GM23338 (cell line): ENCODE measurements around the gene SLC2A5. TPM values are rescaled to one million over a fixed set of nuclear protein-coding genes. Genes with fewer than 3 reads are reported as not detected.

Experiments
- ATAC-seq: fragments of 200-7000 bp; cut with Tn5 transposase; 3 replicates; pipeline ENCODE4 v1.9.1; 2020
- DNase-seq: peaks from one replicate; pipeline ENCODE4 v3.0.0-alpha.2; 2015; ENCODE audit warnings: low spot score
- H2AFZ ChIP-seq: fragments of 200-600 bp; sonication (generic); 2 replicates; pipeline ENCODE4 v1.8.0; 2016; ENCODE audit warnings: antibody characterized with exemption, mild to moderate bottlenecking, moderate library complexity
- H3F3A ChIP-seq: fragments of 200-600 bp; sonication (generic); replicated peaks from 2 replicates; pipeline ENCODE4 v1.8.0; 2017; ENCODE audit warnings: antibody characterized with exemption, mixed run types, low read depth
- H3K27ac ChIP-seq: fragments of 200-600 bp; sonication (generic); 2 replicates; pipeline ENCODE4 v1.6.1; 2016; ENCODE audit warnings: low read depth
- H3K27me3 ChIP-seq: fragments of 200-600 bp; sonication (generic); 2 replicates; pipeline ENCODE4 v1.8.0; 2016; ENCODE audit warnings: mild to moderate bottlenecking, mixed run types, moderate library complexity; ENCODE audit not compliant: insufficient read depth
- H3K36me3 ChIP-seq: fragments of 200-600 bp; sonication (generic); 2 replicates; pipeline ENCODE4 v1.8.0; 2016; ENCODE audit warnings: mild to moderate bottlenecking; ENCODE audit not compliant: insufficient read depth
- H3K4me1 ChIP-seq: fragments of 200-600 bp; sonication (generic); 2 replicates; pipeline ENCODE4 v1.8.0; 2016; ENCODE audit warnings: mild to moderate bottlenecking, moderate library complexity; ENCODE audit not compliant: insufficient read depth
- H3K4me2 ChIP-seq: fragments of 200-600 bp; sonication (generic); 2 replicates; pipeline ENCODE4 v1.7.1; 2017; ENCODE audit warnings: mixed run types
- H3K4me3 ChIP-seq: fragments of 200-600 bp; sonication (generic); 2 replicates; pipeline ENCODE4 v1.6.1; 2016; ENCODE audit warnings: mixed run types
- H3K79me2 ChIP-seq: fragments of 200-600 bp; sonication (generic); replicated peaks from 2 replicates; pipeline ENCODE4 v1.8.0; 2017; ENCODE audit warnings: mild to moderate bottlenecking; ENCODE audit not compliant: insufficient read depth
- H3K9me2 ChIP-seq: fragments of 200-600 bp; sonication (generic); 2 replicates; pipeline ENCODE4 v1.8.0; 2017; ENCODE audit not compliant: insufficient read depth
- H4K20me1 ChIP-seq: fragments of 200-600 bp; sonication (generic); replicated peaks from 2 replicates; pipeline ENCODE4 v1.8.0; 2017; ENCODE audit warnings: mild to moderate bottlenecking; ENCODE audit not compliant: insufficient read depth
- H3K27ac Mint-ChIP-seq: 2 replicates; pipeline ENCODE4 v1.8.0; 2020; ENCODE audit warnings: inconsistent platforms, mild to moderate bottlenecking, moderate library complexity, mixed read lengths
- H3K27me3 Mint-ChIP-seq: 3 replicates; pipeline ENCODE4 v1.8.0; 2022; ENCODE audit warnings: low read depth, mild to moderate bottlenecking, moderate library complexity, mixed read lengths, inconsistent platforms; ENCODE audit not compliant: insufficient read depth, poor library complexity
- H3K36me3 Mint-ChIP-seq: 3 replicates; pipeline ENCODE4 v1.8.0; 2021; ENCODE audit warnings: low read depth, mild to moderate bottlenecking, inconsistent platforms, moderate library complexity, mixed read lengths
- H3K4me1 Mint-ChIP-seq: 3 replicates; pipeline ENCODE4 v1.8.0; 2020; ENCODE audit warnings: mild to moderate bottlenecking, inconsistent platforms, mixed read lengths
- H3K4me3 Mint-ChIP-seq: 3 replicates; pipeline ENCODE4 v1.8.0; 2021; ENCODE audit warnings: moderate library complexity, mild to moderate bottlenecking, inconsistent platforms, mixed read lengths
- H3K9me3 Mint-ChIP-seq: 3 replicates; pipeline ENCODE4 v1.8.0; 2020; ENCODE audit warnings: moderate library complexity, mild to moderate bottlenecking, inconsistent platforms, mixed read lengths
- CREB1 ChIP-seq: fragments of 250-450 bp; sonication (Bioruptor Pico); IDR thresholded peaks from 2 replicates; pipeline ENCODE4 v1.5.0; 2020; ENCODE audit warnings: low read depth, mild to moderate bottlenecking, moderate library complexity
- CTCF ChIP-seq, 2 experiments: fragments of 200-600 bp in 1 of 2; sonication (generic) in 1 of 2; conservative IDR thresholded peaks; 2 replicates each; pipeline versions ENCODE4 v1.5.1 to v1.6.1; 2016 to 2017; ENCODE audit warnings: antibody characterized with exemption in 2 of 2, low read depth in 2 of 2, mild to moderate bottlenecking in 2 of 2, moderate library complexity in 1 of 2
- EZH2 ChIP-seq: fragments of 200-600 bp; sonication (generic); IDR thresholded peaks from one replicate; pipeline ENCODE4 v1.8.0; 2017; ENCODE audit warnings: antibody characterized with exemption, mild to moderate bottlenecking, low read depth; ENCODE audit not compliant: unreplicated experiment
- EZH2phosphoT487 ChIP-seq: fragments of 200-600 bp; sonication (generic); IDR thresholded peaks from one replicate; pipeline ENCODE4 v1.8.1; 2018; ENCODE audit warnings: antibody characterized with exemption; ENCODE audit not compliant: unreplicated experiment
- JUNB ChIP-seq: IDR thresholded peaks from one replicate; pipeline ENCODE4 v1.6.1; 2016; ENCODE audit warnings: antibody characterized with exemption; ENCODE audit not compliant: unreplicated experiment
- NANOG ChIP-seq: IDR thresholded peaks from 2 replicates; pipeline ENCODE4 v1.6.1; 2016; ENCODE audit warnings: antibody characterized with exemption, borderline replicate concordance
- POLR2AphosphoS5 ChIP-seq: IDR thresholded peaks from 2 replicates; pipeline ENCODE4 v1.6.1; 2016; ENCODE audit warnings: antibody characterized with exemption, low read depth
- STAT1 ChIP-seq: IDR thresholded peaks from one replicate; pipeline ENCODE4 v1.6.1; 2016; ENCODE audit warnings: antibody characterized with exemption; ENCODE audit not compliant: unreplicated experiment
- ZNF114 ChIP-seq: fragments of 250-450 bp; sonication (Bioruptor Pico); IDR thresholded peaks from 2 replicates; pipeline ENCODE4 v1.5.0; 2020; ENCODE audit warnings: mild to moderate bottlenecking, moderate library complexity
- ZNF331 ChIP-seq: fragments of 250-450 bp; sonication (Bioruptor Pico); IDR thresholded peaks from 2 replicates; pipeline ENCODE4 v1.5.0; 2020; ENCODE audit warnings: low read depth, mild to moderate bottlenecking, moderate library complexity
- polyA plus RNA-seq: library from polyadenylated mRNA; unstranded; fragments of >200 nt; fragmentation: Nextera tagmentation; extraction: Ambion mirVana; gene quantifications from 2 replicates; pipeline ENCODE4 v1.2.1, GENCODE V29; 2016
- total RNA-seq: library from RNA; depleted of rRNA; stranded (reverse); fragments of >200 nt; shearing (Covaris generic); gene quantifications from 2 replicates; pipeline ENCODE4 v1.2.3, GENCODE V29; 2014
- TF ChIP-seq, protein P1 (sequence below): IDR thresholded peaks from one replicate; pipeline ENCODE4 v1.6.1; 2018; ENCODE audit warnings: antibody characterized with exemption; ENCODE audit not compliant: unreplicated experiment
- TF ChIP-seq, protein P2 (sequence below): IDR thresholded peaks from 2 replicates; pipeline ENCODE4 v1.6.1; 2016; ENCODE audit warnings: antibody characterized with exemption

Gene SLC2A5
- total and polyA plus RNA-seq, 2 experiments from 2014 or later: 0.03 TPM; not detected in 1

DNA sequence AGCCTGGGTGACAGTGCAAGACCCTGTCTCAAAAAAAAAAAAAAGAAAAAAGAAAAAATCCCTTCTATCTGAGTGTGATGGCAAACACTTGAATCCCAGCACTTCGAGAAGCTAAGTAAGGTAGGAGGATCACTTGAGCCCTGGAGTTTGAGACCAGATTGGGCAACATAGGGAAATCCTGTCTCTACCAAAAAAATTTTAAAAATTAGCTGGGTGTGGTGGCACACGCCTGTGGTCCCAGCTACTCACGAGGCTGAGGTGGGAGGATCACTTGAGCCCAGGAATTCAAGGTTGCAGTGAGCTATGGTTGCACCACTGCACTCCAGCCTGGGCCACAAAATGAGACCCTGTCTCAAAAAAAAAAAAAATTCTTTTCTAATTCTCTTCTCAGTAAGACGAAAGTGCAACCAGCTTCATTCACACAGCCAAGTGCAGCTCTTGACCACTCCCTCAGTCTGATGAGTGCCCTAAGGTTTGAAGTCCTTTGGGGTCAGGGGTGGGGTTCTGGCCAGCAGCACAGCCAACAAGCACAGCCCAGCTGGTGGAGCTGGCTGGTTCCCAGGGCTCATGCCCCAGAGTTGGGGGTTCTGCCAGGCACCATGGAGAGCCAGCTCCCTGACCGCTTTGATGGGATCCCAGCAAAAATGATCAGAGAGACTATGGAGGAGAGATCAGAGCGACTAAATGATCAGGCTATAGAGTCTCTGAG, 8.0 kb downstream of the SLC2A5 start:
- no peak overlapping the region for H3K4me3 Mint-ChIP-seq
- no peak overlapping the region for H3K27ac ChIP-seq
- TF ChIP-seq JUNB (no peak), NANOG (no peak), ZNF331 (CRISPR knock-in tag) (no peak), POLR2AphosphoS5 (no peak)
- TF ChIP-seq, protein P1, sequence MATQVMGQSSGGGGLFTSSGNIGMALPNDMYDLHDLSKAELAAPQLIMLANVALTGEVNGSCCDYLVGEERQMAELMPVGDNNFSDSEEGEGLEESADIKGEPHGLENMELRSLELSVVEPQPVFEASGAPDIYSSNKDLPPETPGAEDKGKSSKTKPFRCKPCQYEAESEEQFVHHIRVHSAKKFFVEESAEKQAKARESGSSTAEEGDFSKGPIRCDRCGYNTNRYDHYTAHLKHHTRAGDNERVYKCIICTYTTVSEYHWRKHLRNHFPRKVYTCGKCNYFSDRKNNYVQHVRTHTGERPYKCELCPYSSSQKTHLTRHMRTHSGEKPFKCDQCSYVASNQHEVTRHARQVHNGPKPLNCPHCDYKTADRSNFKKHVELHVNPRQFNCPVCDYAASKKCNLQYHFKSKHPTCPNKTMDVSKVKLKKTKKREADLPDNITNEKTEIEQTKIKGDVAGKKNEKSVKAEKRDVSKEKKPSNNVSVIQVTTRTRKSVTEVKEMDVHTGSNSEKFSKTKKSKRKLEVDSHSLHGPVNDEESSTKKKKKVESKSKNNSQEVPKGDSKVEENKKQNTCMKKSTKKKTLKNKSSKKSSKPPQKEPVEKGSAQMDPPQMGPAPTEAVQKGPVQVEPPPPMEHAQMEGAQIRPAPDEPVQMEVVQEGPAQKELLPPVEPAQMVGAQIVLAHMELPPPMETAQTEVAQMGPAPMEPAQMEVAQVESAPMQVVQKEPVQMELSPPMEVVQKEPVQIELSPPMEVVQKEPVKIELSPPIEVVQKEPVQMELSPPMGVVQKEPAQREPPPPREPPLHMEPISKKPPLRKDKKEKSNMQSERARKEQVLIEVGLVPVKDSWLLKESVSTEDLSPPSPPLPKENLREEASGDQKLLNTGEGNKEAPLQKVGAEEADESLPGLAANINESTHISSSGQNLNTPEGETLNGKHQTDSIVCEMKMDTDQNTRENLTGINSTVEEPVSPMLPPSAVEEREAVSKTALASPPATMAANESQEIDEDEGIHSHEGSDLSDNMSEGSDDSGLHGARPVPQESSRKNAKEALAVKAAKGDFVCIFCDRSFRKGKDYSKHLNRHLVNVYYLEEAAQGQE: no peak

DNA sequence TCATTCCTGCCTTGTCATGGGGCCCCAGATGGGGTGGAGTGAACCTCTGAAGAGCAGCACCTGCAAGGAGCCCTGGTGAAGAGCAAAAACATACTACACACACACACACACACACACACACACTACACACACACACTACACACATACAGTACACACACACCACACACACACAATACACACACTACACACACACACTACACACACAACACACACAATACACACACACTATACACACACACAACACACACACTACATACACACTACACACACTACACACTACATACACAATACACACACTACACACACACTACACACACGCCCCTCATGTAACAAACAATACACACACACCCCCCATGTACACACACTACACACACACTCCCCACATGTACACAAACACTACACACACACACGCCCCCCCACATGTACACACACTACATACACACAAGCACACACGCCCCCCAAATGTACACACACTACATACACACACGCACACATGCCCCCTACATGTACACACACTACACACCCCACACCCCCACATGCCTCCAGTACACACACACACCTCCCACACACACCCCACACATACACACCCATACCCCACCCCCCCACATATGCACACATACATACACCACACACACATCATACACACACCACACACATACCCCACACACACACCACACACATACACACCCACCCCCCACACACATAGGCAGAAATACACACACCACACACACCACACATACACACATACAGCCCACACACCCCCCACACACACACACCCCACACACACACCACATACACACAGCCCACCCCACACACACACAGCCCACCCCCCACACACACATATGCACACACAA, 9.3 kb downstream of the SLC2A5 start:
- Mint-ChIP-seq H3K36me3 (no peaks in the 10 kb centered on the region), H3K9me3 (no peaks in the 10 kb centered on the region; the same call in 2 of the 3 replicates), H3K27ac (no peak overlapping the region), H3K4me3 (no peak overlapping the region), H3K4me1 (peaks cover 13% of the 10 kb centered on the region), H3K27me3 (peaks cover 4% of the 10 kb centered on the region)
- H3K36me3 ChIP-seq: no peaks in the 10 kb centered on the region
- no peaks in the 10 kb centered on the region for H3K27me3 ChIP-seq
- H3K4me2 ChIP-seq: no peak overlapping the region
- no peaks in the 10 kb centered on the region for H3K79me2 ChIP-seq
- H3K27ac ChIP-seq: no peak overlapping the region
- no peak for DNase-seq
- H3K4me3 ChIP-seq: no peak overlapping the region
- no peak for ATAC-seq
- H3K4me1 ChIP-seq: no peaks in the 10 kb centered on the region
- H3F3A ChIP-seq: no peaks in the 10 kb centered on the region
- H2AFZ ChIP-seq: no peak overlapping the region
- no peaks in the 10 kb centered on the region for H4K20me1 ChIP-seq
- no peaks in the 10 kb centered on the region for H3K9me2 ChIP-seq
- TF ChIP-seq CREB1 (CRISPR knock-in tag) (no peak), ZNF114 (CRISPR knock-in tag) (no peak), JUNB (no peak), POLR2AphosphoS5 (no peak), ZNF331 (CRISPR knock-in tag) (no peak), EZH2phosphoT487 (no peak), EZH2 (no peak), NANOG (no peak), CTCF (conservative IDR thresholded peaks at IDR 0.05; ENCODE audit: low read depth in 2 of 2) (no peak), STAT1 (no peak)
- TF ChIP-seq, protein P1: no peak
- TF ChIP-seq, protein P2, sequence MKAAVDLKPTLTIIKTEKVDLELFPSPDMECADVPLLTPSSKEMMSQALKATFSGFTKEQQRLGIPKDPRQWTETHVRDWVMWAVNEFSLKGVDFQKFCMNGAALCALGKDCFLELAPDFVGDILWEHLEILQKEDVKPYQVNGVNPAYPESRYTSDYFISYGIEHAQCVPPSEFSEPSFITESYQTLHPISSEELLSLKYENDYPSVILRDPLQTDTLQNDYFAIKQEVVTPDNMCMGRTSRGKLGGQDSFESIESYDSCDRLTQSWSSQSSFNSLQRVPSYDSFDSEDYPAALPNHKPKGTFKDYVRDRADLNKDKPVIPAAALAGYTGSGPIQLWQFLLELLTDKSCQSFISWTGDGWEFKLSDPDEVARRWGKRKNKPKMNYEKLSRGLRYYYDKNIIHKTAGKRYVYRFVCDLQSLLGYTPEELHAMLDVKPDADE: no peak

More for the DNA sequence above, 8.0 kb downstream of the SLC2A5 start:
- Mint-ChIP-seq H3K9me3 (no peaks in the 10 kb centered on the region; the same call in 2 of the 3 replicates), H3K27ac (0 out of 2 replicates have a peak overlapping the region, but pooled peaks have one; percentile 46), H3K27me3 (peaks cover 2% of the 10 kb centered on the region), H3K36me3 (no peaks in the 10 kb centered on the region), H3K4me1 (peaks cover 13% of the 10 kb centered on the region)
- Histone ChIP-seq H3K4me1 (no peaks in the 10 kb centered on the region), H4K20me1 (no peaks in the 10 kb centered on the region), H3F3A (no peaks in the 10 kb centered on the region), H3K79me2 (no peaks in the 10 kb centered on the region), H3K4me2 (no peak overlapping the region), H2AFZ (no peak overlapping the region), H3K36me3 (no peaks in the 10 kb centered on the region), H3K27me3 (no peaks in the 10 kb centered on the region), H3K9me2 (no peaks in the 10 kb centered on the region), H3K4me3 (no peak overlapping the region)
- ATAC-seq (no peak), DNase-seq (no peak)
